Brain pericyte (primary cell): ENCODE measurements around the gene FOXP4.

Experiments
- DNase-seq: peaks from one replicate; pipeline ENCODE4 v3.0.0-alpha.2; 2012; ENCODE audit warnings: low read depth, low spot score

The FOXP4 gene

GRCh38 chr6:41642960-41643898, 97.0 kb downstream of the FOXP4 start:
- no peak for DNase-seq

DNA sequence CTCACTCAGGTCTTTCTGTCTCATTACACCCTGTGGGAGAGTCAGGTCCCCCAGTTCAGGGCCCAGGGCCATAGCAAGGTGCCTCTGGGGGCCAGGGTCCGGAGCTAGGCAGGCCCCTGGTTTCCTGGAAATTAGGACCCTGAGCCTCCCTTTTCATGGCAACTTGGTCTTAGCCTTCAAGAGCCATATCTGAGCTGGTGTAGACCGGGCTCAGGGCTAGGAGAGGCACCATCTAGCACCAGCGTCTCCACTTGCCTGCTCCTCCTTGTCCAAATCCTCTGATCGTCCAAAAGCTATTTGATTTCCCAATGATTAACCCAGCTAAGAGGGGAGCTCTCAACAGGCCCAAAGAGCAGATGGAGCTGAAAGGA, 97.7 kb downstream of the FOXP4 start:
- no peak for DNase-seq

DNA sequence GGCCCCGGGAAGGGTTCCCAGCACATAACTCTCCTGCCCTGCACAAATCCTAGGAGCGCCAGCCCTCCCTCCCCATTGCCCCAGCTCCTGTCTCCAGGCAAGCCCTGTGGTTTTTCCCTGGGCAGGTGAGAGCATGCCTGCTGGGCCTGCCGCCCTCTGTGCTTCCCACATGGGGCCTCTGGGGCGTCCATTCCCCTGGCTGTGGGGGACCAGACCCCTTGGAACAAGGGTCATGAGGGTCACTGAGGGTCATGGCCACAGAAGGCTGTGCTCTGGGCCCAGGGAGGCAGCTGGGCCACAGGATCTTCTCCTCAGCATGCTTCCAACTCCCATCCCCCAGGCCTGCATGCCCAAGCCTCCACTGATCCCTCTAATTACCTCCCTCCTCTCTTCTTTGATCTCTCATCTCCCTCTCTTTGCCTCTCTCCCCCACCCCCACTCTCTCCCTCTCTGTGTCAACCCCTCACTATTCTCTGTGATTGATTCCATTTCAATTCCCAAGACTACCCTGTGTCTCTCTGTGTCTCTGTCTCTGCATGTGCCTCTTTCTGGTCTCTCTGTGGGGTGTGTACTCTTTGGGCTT, 98.2 kb downstream of the FOXP4 start:
- no peak for DNase-seq

- no peak for DNase-seq
Measured at GRCh38 chr6:41645007-41645618, 98.9 kb downstream of the FOXP4 start.

- no peak for DNase-seq
Measured at GRCh38 chr6:41646026-41646795, 100.0 kb downstream of the FOXP4 start.

GRCh38 chr6:41647061-41647511, 100.9 kb downstream of the FOXP4 start:
- DNase-seq: no peak

DNA sequence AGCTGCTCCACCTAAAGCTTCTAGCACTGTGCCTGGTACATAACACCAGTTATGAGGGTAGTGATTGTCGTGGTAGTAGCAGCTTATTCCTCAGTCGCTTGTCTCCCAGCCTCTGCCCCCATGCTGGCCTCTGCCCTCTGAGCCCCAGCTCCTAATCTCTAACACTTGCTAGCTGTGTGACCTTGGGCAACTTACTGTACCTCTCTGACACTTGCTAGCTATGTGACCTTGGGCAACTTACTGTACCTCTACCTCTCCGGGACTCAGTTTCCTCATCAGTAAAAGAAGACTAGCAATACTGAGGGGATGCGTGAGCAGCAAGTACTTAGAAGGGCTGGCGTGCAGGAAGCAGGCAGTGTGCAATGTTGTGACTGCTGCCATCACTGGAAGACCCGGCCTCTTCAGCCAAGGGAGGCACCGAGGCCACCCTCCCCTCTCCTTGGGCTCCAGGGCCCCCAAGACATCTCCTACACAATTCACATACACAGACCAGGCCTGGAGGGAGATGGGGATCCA, 101.9 kb downstream of the FOXP4 start:
- DNase-seq: no peak

- no peak for DNase-seq
Measured at GRCh38 chr6:41648921-41649320, 102.7 kb downstream of the FOXP4 start.

GRCh38 chr6:41649596-41649995, 103.4 kb downstream of the FOXP4 start:
- no peak for DNase-seq

- no peak for DNase-seq
Measured at GRCh38 chr6:41650120-41650519, 103.9 kb downstream of the FOXP4 start.

DNA sequence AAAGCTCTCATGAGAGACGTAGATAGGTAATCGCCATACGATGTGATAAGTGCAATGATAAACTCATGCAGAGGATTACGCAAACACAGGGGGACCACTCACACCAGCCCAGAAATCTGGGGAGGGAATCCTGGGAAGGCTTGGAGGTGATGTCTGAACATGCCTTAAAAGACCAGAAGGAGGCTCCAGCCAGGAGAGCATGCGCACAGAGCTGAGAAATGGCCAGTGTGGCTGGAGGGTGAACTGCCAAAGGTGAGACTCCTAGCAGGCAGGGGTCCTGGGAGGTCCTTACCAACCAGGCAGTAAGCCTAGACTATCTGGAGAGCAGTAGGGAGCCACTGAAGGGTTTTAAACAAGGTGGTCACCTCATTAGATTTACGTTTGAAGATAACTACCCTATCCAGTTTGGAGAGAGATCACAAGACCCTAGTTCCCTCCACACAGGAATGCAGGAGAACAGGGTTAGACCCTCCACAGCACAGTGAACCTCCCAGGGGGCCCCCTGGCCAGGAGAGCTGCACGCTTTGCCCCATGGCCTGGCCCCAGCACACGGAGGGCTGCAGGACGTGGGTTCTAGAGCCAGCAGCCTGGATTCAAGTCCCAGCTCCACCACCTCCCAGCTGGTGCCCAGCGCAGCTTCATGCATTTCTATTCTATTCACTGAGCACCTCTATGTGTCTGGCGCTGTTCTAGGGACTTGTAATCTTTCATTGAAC, 105.2 kb downstream of the FOXP4 start:
- no peak for DNase-seq
